GM18951 (cell line): Measurements from ENCODE around the gene NPLOC4.

Source experiments
- POLR2A ChIP-seq: IDR thresholded peaks from 4 replicates; pipeline ENCODE4 v1.6.1; 2011; ENCODE audit warnings: mild to moderate bottlenecking; ENCODE audit not compliant: insufficient read length, insufficient read depth; ENCODE audit errors: extremely low read depth
- in situ Hi-C: fragments of 300-500 bp; cut with MboI; formaldehyde crosslinking; loops from one replicate; pipeline ENCODE4 v1.12.0; 2022; ENCODE audit warnings: low sequenced_read_pairs, mixed read lengths, inconsistent platforms; ENCODE audit not compliant: unreplicated experiment

Gene NPLOC4

GRCh38 chr17:81655378-81656117 is 18.6 kb upstream of the NPLOC4 start:
- TF ChIP-seq POLR2A, result no peak
- in situ Hi-C loops, result no loop called here

GRCh38 chr17:81652906-81653771 is 16.2 kb upstream of the NPLOC4 start:
- in situ Hi-C loops, result no loop called here
- no peak for TF ChIP-seq POLR2A

- in situ Hi-C loops, result no loop called here
- TF ChIP-seq POLR2A, result no peak
These were observed 14.8 kb upstream of the NPLOC4 start for GRCh38 chr17:81651692-81652091.

GRCh38 chr17:81650951-81651350 is 14.0 kb upstream of the NPLOC4 start:
- in situ Hi-C loops, result no loop called here

DNA sequence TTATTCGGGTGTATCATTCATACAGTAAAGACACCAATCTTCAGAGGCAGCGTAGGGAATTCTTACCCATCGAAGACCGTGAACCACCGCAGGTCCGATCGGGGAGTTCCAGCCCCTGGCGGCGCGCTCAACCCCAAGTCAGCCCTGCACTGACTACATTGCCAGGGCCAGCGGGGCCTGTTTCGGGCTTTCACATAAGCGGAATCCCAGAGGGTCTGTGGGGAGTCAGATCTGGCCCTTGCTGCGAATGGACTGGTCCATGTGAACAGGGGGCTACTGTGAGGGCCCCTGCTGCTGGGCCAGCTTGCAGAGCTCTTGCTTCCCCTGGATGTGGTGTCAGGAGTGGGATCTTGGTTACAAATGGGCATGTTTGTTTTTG is 11.8 kb upstream of the NPLOC4 start:
- in situ Hi-C loops, result no loop called here
- TF ChIP-seq POLR2A, result no peak

More at GRCh38 chr17:81650951-81651350, 14.0 kb upstream of the NPLOC4 start:
- no peak for TF ChIP-seq POLR2A

DNA sequence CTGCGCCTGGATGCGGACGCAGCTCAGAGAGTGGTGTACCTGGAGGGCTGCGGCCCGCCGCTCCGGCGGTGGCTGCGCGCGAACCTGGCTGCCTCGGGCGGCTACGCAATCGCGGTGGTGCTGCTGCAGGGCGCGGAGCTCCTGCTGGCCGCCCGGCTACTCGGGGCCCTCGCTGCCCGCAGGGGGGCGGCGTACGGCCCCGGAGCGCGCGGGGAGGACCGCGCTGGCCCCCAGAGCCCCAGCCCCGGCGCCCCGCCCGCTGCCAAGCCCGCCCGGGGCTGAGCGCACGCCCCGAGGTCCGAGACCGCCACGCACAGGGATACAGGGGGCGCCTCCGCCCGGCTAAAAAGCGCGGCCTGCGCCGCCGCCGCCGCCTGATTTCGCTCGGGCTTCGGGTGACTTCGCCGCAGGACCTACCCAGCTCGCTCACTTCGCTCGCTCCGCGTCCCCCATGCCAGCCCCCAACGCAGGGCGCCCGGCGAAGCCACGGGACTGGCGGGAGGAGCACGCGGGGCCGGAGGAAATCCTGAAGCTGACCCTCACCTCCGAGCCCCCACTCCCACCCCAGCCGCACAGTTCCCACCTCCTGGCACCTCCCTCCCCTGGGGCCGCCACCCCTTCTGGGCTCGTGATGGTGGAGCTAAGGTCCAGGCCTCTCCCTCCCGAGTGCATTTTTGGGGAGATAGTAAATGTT is 11.2 kb upstream of the NPLOC4 start:
- in situ Hi-C loops, result no loop called here
- TF ChIP-seq POLR2A, result no peak

DNA sequence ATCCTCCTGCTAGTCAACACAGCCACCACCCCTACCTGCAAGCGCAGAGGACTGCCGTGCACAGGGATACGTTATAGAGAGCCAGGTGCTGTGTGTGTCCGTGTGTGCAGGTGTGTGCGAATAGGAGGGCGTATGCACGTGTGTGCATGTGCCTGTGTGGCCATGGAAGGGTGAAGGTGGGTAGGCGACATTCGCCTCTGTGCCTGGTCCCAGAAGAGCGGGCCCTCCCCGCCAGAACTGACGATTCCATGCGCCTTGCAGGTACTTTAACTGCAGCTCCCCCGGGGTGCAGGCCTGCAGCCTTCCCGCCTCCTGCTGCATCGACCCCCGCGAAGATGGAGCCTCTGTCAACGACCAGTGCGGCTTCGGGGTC is 10.7 kb upstream of the NPLOC4 start:
- in situ Hi-C loops, result no loop called here
- TF ChIP-seq POLR2A, result no peak

- in situ Hi-C loops, result no loop called here
- no peak for TF ChIP-seq POLR2A
These were observed 10.1 kb upstream of the NPLOC4 start for GRCh38 chr17:81646869-81647600.

- in situ Hi-C loops, result no loop called here
- no peak for TF ChIP-seq POLR2A
These were observed 8.4 kb upstream of the NPLOC4 start for GRCh38 chr17:81644976-81645952.

DNA sequence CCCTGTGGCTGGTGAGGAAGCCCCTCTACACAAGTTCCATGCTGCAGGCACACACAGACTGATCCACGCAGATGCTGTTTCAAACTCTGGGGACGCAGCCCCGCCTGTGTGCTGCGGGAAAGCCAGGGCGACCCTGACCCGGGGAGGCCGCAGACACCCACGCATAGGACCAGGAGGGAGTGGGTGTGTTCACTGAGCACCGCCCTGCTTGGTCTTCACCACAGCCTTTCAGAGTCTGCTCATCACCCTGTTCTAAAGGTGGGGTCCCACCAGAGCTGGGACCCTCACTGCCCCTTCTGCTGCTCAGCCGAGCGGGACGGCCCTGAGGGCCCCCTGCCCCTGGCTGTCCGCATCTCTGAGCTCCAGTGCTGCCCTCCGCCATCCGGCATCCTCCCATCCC is 7.6 kb upstream of the NPLOC4 start:
- in situ Hi-C loops, result no loop called here
- no peak for TF ChIP-seq POLR2A

- in situ Hi-C loops, result no loop called here
- no peak for TF ChIP-seq POLR2A
These were observed 5.0 kb upstream of the NPLOC4 start for GRCh38 chr17:81641825-81642489.
